ENCODE results near the gene ACBD6. TPM values are rescaled to one million over a fixed set of nuclear protein-coding genes. Genes with fewer than 3 reads are reported as not detected.

ACBD6 gene
- total RNA-seq, 2 donors from 2014 or later = 41.9 to 50.0 TPM

DNA sequence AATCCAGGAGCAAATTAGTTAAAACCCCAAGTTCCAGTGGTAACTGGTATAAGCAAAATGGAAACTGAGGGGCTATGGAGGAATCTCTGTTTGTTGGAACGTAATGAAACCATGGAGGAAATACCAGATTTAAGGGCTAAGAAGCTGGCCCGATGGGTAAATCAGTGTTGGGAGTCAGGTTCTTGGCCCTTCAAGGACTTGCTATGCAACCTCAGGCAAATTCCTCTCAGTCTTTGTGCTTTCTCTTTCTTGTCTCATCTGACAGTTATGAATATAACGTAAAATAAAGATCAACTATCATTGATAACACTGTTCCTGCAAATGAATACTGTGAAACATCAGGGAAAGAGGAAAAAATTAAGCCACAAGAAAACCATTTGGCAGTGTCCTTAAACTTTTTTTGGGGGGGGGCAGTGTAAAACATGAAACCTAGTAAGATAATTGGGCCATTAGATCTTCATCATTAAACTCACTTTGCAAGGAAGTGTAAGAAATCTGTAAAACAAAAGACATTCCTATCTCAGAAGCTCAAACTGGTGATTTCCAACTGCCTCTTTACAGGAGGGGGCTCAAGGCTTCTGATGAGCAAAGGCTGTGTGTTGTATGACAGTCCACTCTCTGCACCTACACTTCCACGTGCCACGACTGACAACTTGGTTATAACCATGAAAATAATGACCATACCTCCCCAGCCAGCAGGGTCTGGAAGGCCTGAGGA is 224.7 kb downstream of the ACBD6 start:
- Histone ChIP-seq H3K36me3 (no peaks in the 10 kb centered on the region), H3K4me1 (replicated peaks) (no peaks in the 10 kb centered on the region), H3K9me3 (no peaks in the 10 kb centered on the region), H3K27me3 (replicated peaks; ENCODE audit: insufficient read depth) (no peaks in the 10 kb centered on the region), H3K27ac (no peak overlapping the region), H3K4me3 (no peak overlapping the region)
- 73% methylated on average over 5 of the region's 5 CpGs for WGBS
- TF ChIP-seq CTCF (IDR thresholded peaks at IDR 0.05) (no peak), POLR2A (IDR thresholded peaks at IDR 0.05) (no peak), POLR2AphosphoS5 (IDR thresholded peaks at IDR 0.05) (no peak)
- intact Hi-C loops (cut with DNase I) = no loop called here
- no peak for DNase-seq (ENCODE audit: low spot score)

GRCh38 chr1:180275726-180276125 is 226.7 kb downstream of the ACBD6 start:
- WGBS = 86% methylated on average over 5 of the region's 5 CpGs
- DNase-seq (ENCODE audit: low spot score) = no peak

GRCh38 chr1:180274221-180274620 is 228.2 kb downstream of the ACBD6 start:
- intact Hi-C loops (cut with DNase I) = no loop called here
- Histone ChIP-seq H3K4me3 (no peak overlapping the region), H3K4me1 (replicated peaks) (no peaks in the 10 kb centered on the region), H3K9me3 (no peaks in the 10 kb centered on the region), H3K27ac (no peak overlapping the region), H3K27me3 (replicated peaks; ENCODE audit: insufficient read depth) (no peaks in the 10 kb centered on the region), H3K36me3 (no peaks in the 10 kb centered on the region)
- 98% methylated on average over 11 of the region's 11 CpGs for WGBS
- TF ChIP-seq POLR2A (IDR thresholded peaks at IDR 0.05) (no peak), CTCF (IDR thresholded peaks at IDR 0.05) (no peak), POLR2AphosphoS5 (IDR thresholded peaks at IDR 0.05) (no peak)
- no peak for DNase-seq (ENCODE audit: low spot score)

More at GRCh38 chr1:180275726-180276125, 226.7 kb downstream of the ACBD6 start:
- no peaks in the 10 kb centered on the region for H3K36me3 ChIP-seq
- H3K4me1 ChIP-seq (replicated peaks) = no peaks in the 10 kb centered on the region
- H3K27me3 ChIP-seq (replicated peaks; ENCODE audit: insufficient read depth) = no peaks in the 10 kb centered on the region
- TF ChIP-seq POLR2AphosphoS5 (IDR thresholded peaks at IDR 0.05) = no peak
- no peak for TF ChIP-seq POLR2A (IDR thresholded peaks at IDR 0.05)
- TF ChIP-seq CTCF (IDR thresholded peaks at IDR 0.05) = no peak
- no peak overlapping the region for H3K4me3 ChIP-seq
- intact Hi-C loops (cut with DNase I) = no loop called here
- no peak overlapping the region for H3K27ac ChIP-seq
- no peaks in the 10 kb centered on the region for H3K9me3 ChIP-seq

DNA sequence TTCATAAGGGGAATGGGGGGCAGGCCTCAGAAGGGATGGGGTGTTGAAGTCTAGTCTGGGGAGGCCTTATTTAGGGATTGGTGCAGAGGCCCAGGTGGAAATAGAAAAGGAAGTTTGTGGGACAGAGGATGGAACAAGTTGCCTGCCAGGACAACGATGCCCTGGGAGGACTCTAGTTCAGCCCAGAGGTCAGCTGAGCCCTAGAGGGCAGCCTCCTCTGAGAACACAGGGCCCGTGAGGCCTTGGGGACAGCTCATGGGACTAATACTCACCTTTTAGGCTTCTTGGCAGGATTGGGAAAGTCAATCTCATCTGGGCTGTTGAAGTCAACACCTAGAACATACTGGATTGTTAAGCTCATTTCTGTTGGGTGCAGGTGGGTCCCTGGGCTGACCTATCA is 229.3 kb downstream of the ACBD6 start:
- Histone ChIP-seq H3K9me3 (no peaks in the 10 kb centered on the region), H3K27ac (no peak overlapping the region), H3K4me3 (no peak overlapping the region), H3K4me1 (replicated peaks) (no peaks in the 10 kb centered on the region), H3K36me3 (no peaks in the 10 kb centered on the region), H3K27me3 (replicated peaks; ENCODE audit: insufficient read depth) (no peaks in the 10 kb centered on the region)
- WGBS = 96% methylated on average over 2 of the region's 2 CpGs
- intact Hi-C loops (cut with DNase I) = no loop called here
- no peak for DNase-seq (ENCODE audit: low spot score)
- TF ChIP-seq POLR2A (IDR thresholded peaks at IDR 0.05) = no peak
- TF ChIP-seq CTCF (IDR thresholded peaks at IDR 0.05) = no peak

GRCh38 chr1:180272395-180272794 is 230.0 kb downstream of the ACBD6 start:
- WGBS = 98% methylated on average over 4 of the region's 4 CpGs
- H3K4me3 ChIP-seq = no peak overlapping the region
- no peak overlapping the region for H3K27ac ChIP-seq
- DNase-seq (ENCODE audit: low spot score) = no peak
- no peaks in the 10 kb centered on the region for H3K36me3 ChIP-seq
- H3K4me1 ChIP-seq (replicated peaks) = no peaks in the 10 kb centered on the region
- TF ChIP-seq CTCF (IDR thresholded peaks at IDR 0.05) = no peak
- no peak for TF ChIP-seq POLR2AphosphoS5 (IDR thresholded peaks at IDR 0.05)
- no peak for TF ChIP-seq POLR2A (IDR thresholded peaks at IDR 0.05)
- intact Hi-C loops (cut with DNase I) = no loop called here
- no peaks in the 10 kb centered on the region for H3K27me3 ChIP-seq (replicated peaks; ENCODE audit: insufficient read depth)
- H3K9me3 ChIP-seq = no peaks in the 10 kb centered on the region
